Nephron progenitor cell (in vitro differentiated cells): ENCODE data around the gene GZF1.

ENCODE experiments used
- DNase-seq: peaks from one replicate; pipeline ENCODE4 v3.0.0; 2021
- H3K27ac Mint-ChIP-seq: 2 replicates; pipeline ENCODE4 v1.8.0; 2021; ENCODE audit warnings: mild to moderate bottlenecking, moderate library complexity, mixed read lengths
- H3K27me3 Mint-ChIP-seq: 2 replicates; pipeline ENCODE4 v1.8.0; 2021; ENCODE audit warnings: mild to moderate bottlenecking, low read depth, mixed read lengths; ENCODE audit not compliant: poor library complexity
- H3K36me3 Mint-ChIP-seq: 2 replicates; pipeline ENCODE4 v1.8.0; 2021; ENCODE audit warnings: low read depth, mixed read lengths
- H3K4me1 Mint-ChIP-seq: 2 replicates; pipeline ENCODE4 v1.8.0; 2021; ENCODE audit warnings: mixed read lengths
- H3K4me3 Mint-ChIP-seq: 2 replicates; pipeline ENCODE4 v1.8.0; 2021; ENCODE audit warnings: mild to moderate bottlenecking, moderate library complexity, mixed read lengths
- H3K9me3 Mint-ChIP-seq: 2 replicates; pipeline ENCODE4 v1.8.0; 2021; ENCODE audit warnings: mild to moderate bottlenecking, moderate library complexity, mixed read lengths
- TF ChIP-seq, protein P1 (sequence below): fragments of 200-600 bp; sonication (generic); IDR thresholded peaks from 2 replicates; pipeline ENCODE4 v1.5.0; 2021; ENCODE audit warnings: antibody characterized with exemption

Gene GZF1

DNA sequence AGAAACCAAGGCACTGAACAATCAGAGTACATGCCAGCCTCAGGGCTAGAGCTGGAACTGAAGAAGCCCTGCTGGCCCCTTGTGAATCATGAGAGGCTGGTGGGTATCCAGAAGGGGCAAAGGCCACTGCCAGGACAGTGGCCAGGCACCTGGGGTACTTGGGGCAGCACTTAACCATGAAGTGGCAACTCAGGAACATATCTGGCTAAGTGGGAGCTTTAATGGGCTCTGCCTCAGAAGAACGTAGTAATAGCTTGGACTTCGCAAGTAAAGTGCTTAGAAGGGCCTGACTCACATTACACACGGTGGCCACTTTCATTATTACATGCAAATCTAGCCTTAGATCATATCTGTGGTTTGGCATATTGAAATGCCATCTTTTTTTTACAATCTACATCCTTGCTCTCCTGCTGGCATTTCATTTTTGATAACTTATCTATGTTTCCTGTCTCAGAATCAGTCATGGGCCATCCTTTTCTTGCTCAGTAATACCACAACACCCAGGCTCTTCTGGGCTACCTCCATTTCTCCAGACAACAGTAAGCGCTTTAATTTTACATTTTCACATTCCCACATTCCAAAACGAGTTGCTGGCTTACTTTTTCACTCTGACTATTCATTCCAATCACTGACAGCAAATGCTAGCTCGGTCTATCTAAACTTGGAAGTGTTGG lies 37.7 kb downstream of the GZF1 start:
- H3K27ac Mint-ChIP-seq: peak overlapping the region; percentile 33
- H3K36me3 Mint-ChIP-seq: peaks cover 27% of the 10 kb centered on the region
- H3K4me1 Mint-ChIP-seq: peaks cover 9% of the 10 kb centered on the region
- H3K9me3 Mint-ChIP-seq: no peaks in the 10 kb centered on the region
- TF ChIP-seq, protein P1, sequence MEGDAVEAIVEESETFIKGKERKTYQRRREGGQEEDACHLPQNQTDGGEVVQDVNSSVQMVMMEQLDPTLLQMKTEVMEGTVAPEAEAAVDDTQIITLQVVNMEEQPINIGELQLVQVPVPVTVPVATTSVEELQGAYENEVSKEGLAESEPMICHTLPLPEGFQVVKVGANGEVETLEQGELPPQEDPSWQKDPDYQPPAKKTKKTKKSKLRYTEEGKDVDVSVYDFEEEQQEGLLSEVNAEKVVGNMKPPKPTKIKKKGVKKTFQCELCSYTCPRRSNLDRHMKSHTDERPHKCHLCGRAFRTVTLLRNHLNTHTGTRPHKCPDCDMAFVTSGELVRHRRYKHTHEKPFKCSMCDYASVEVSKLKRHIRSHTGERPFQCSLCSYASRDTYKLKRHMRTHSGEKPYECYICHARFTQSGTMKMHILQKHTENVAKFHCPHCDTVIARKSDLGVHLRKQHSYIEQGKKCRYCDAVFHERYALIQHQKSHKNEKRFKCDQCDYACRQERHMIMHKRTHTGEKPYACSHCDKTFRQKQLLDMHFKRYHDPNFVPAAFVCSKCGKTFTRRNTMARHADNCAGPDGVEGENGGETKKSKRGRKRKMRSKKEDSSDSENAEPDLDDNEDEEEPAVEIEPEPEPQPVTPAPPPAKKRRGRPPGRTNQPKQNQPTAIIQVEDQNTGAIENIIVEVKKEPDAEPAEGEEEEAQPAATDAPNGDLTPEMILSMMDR: no peak
- no peak overlapping the region for H3K4me3 Mint-ChIP-seq
- no peak for DNase-seq
- H3K27me3 Mint-ChIP-seq: no peaks in the 10 kb centered on the region

DNA sequence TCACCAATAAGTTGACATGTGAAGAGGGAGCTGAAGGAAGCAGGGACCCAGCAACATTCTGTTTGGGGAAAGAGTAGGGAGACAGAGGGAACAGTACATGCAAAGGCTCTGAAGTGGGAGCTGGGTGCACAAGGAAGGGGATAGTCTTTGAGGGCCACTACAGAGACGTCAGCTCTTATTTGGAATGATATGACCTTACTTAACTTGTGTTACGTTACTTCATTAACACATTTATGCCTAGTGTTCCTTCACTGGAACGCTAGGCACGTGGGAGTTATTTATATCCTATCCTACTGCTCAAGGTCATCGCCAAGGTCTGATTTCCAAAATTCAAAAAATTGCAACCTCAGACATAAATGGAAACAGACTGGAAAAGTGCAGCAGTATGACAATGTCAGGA lies 39.1 kb downstream of the GZF1 start:
- TF ChIP-seq, protein P1: no peak
- Mint-ChIP-seq H3K27me3 (peaks cover 3% of the 10 kb centered on the region), H3K9me3 (no peaks in the 10 kb centered on the region), H3K36me3 (peaks cover 28% of the 10 kb centered on the region), H3K4me1 (peaks cover 19% of the 10 kb centered on the region), H3K27ac (no peak overlapping the region), H3K4me3 (no peak overlapping the region)
- no peak for DNase-seq

DNA sequence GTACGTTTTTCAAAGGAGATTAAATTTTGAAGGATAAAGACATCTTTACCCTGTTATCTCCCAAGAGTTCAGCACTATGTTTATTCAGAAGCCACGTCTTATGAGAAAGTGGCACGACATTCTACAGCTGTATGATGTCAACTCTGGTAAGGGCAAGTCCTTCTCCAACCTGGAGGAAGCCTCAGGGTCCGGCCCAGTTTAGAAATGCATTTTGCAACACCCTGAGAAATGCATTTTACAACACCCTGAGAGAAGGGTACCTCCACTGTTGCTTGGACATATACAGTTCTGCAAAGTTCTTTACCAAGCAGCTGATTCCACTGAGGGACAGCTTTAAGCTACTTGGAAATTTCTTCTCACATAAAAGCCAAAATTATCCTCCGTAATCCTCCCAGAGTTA lies 41.8 kb downstream of the GZF1 start:
- peaks cover 3% of the 10 kb centered on the region for H3K27me3 Mint-ChIP-seq
- no peak for DNase-seq
- no peak overlapping the region for H3K4me3 Mint-ChIP-seq
- H3K36me3 Mint-ChIP-seq: peaks cover 42% of the 10 kb centered on the region
- H3K9me3 Mint-ChIP-seq: no peaks in the 10 kb centered on the region
- TF ChIP-seq, protein P1: no peak
- H3K4me1 Mint-ChIP-seq: peaks cover 16% of the 10 kb centered on the region
- no peak overlapping the region for H3K27ac Mint-ChIP-seq

DNA sequence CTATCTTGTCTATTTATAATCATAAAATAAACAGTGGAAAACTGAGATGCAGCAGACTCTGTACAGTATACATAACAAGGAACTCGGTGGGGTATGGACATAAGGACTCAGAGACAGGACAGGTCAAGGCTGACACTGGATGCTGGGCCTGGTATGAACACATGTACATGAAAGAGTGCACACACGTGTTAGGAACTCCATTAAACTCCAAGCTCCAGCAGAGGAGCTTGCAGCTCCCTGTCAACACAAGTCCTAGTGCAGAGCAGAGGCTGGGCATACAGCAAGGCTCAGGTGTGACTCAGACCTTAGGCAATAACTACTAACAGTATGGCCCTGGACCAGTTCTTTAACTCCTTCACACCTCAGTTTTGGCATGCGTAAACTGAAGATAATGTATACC lies 42.2 kb downstream of the GZF1 start:
- H3K4me1 Mint-ChIP-seq: peaks cover 16% of the 10 kb centered on the region
- no peak overlapping the region for H3K27ac Mint-ChIP-seq
- peaks cover 3% of the 10 kb centered on the region for H3K27me3 Mint-ChIP-seq
- no peak overlapping the region for H3K4me3 Mint-ChIP-seq
- TF ChIP-seq, protein P1: no peak
- H3K9me3 Mint-ChIP-seq: no peaks in the 10 kb centered on the region
- DNase-seq: no peak
- H3K36me3 Mint-ChIP-seq: peaks cover 39% of the 10 kb centered on the region

DNA sequence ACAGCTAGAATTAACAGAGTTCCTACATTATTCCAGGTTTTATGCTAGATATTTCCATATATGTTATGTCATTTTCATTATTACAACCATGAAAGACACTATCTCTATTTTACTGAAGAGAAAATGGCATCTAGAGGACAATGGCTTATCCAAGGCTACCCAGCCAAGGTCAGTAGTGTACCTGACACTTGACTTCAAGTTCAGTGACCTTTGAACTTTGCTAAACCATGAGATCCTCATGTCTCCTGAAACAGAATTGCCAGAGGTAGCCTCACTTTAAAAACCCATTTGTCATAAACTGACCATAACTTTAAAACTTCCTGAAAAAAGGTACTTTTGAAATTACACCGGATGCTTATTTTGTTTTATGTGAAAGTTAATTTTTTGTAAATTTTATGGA lies 44.9 kb downstream of the GZF1 start:
- Mint-ChIP-seq H3K9me3 (no peaks in the 10 kb centered on the region), H3K4me1 (peaks cover 32% of the 10 kb centered on the region), H3K4me3 (no peak overlapping the region), H3K27ac (no peak overlapping the region), H3K36me3 (peaks cover 30% of the 10 kb centered on the region), H3K27me3 (peaks cover 3% of the 10 kb centered on the region)
- TF ChIP-seq, protein P1: no peak
- no peak for DNase-seq

DNA sequence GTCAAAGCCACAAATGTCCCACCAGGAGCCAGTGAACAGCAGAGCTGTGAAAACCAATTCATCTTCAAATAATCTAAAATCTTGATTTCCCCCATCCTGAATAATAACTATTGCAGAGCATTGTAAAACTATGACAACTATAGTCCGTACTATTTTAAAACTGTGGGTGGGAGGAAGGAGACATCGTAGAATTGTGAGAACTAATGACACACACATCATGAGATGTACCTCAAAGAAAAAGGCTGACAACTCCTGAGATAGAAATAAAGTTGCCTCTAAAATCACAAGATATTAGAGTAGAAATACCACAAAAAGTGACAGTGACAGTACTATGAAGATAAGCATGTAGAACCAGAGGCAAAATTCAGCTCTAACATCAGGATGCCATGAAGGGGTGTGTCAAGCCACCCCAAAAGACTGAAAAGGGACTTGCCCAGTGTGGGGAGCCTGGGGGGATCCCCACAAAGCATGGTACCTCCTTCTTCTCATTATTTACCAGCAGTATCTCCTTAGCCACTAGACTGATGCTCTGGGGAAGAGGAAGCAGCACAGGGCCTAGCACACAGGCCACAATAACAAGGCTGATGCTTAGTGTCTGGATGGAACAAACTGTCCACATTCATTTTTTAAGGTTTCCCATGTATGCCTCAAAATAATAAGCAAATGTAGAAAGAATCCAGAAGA lies 45.9 kb downstream of the GZF1 start:
- Mint-ChIP-seq H3K36me3 (peaks cover 25% of the 10 kb centered on the region), H3K9me3 (no peaks in the 10 kb centered on the region), H3K4me3 (no peak overlapping the region), H3K27ac (peak overlapping the region; percentile 20), H3K27me3 (peaks cover 3% of the 10 kb centered on the region), H3K4me1 (peaks cover 39% of the 10 kb centered on the region)
- no peak for DNase-seq
- TF ChIP-seq, protein P1: no peak
